HEK293 (cell line): ENCODE results near the gene BPIFA2.
A peak's percentile ranks its signal among the peaks of the same experiment; 100 is the strongest.

Experiments
- CTCF ChIA-PET: fragments of 350-600 bp; formaldehyde crosslinking; extraction: SDS; loops from one replicate; lab custom pipeline; 2021; ENCODE audit warnings: antibody characterized with exemption; lab: Yijun Ruan, JAX
- POLR2A ChIA-PET: fragments of 300-600 bp; formaldehyde crosslinking; extraction: SDS; loops from one replicate; lab custom pipeline; 2020; ENCODE audit warnings: antibody characterized with exemption, inconsistent platforms; lab: Yijun Ruan, JAX
- H3K27ac ChIP-seq: fragments of 200-500 bp; sonication (Bioruptor generic); 2 replicates; pipeline ENCODE4 v1.5.1; 2014; ENCODE audit warnings: low read depth, low read length, control low read depth, inconsistent platforms; ENCODE audit errors: extremely low read depth
- H3K36me3 ChIP-seq, 2 experiments: fragments of 200-500 bp in 1 of 2; sonication (Bioruptor generic) in 1 of 2; 1 replicate in 1 of 2; 2 replicates in 1 of 2; pipeline ENCODE4 v1.5.1; 2014 to 2017; ENCODE audit warnings: inconsistent platforms in 2 of 2, low read length in 2 of 2; ENCODE audit not compliant: control insufficient read depth in 2 of 2, insufficient read depth in 1 of 2
- H3K4me1 ChIP-seq: fragments of 200-500 bp; sonication (Bioruptor generic); 2 replicates; pipeline ENCODE4 v1.5.1; 2014; ENCODE audit warnings: mild to moderate bottlenecking, low read length, inconsistent platforms; ENCODE audit not compliant: control insufficient read depth, insufficient read depth
- H3K4me3 ChIP-seq: 2 replicates; pipeline ENCODE4 v1.5.1; 2011; ENCODE audit warnings: low read depth, mild to moderate bottlenecking, control low read depth, low read length, moderate library complexity
- H3K9me3 ChIP-seq: fragments of 200-500 bp; sonication (Bioruptor generic); 2 replicates; pipeline ENCODE4 v1.5.1; 2014; ENCODE audit warnings: low read depth, low read length, inconsistent platforms; ENCODE audit not compliant: control insufficient read depth, insufficient read depth
- EGR2 ChIP-seq: fragments of 450-650 bp; formaldehyde crosslinking; IDR thresholded peaks from 2 replicates; pipeline ENCODE4 v1.5.1; 2016; ENCODE audit warnings: low read depth, missing biosample characterization, missing genetic modification characterization
- FEZF1 ChIP-seq: fragments of 450-650 bp; formaldehyde crosslinking; IDR thresholded peaks from 2 replicates; pipeline ENCODE4 v1.5.1; 2016; ENCODE audit warnings: missing biosample characterization, missing genetic modification characterization
- GLIS2 ChIP-seq: fragments of 450-650 bp; formaldehyde crosslinking; IDR thresholded peaks from 2 replicates; pipeline ENCODE4 v1.5.1; 2016; ENCODE audit warnings: missing biosample characterization, missing genetic modification characterization
- INSM2 ChIP-seq: fragments of 450-650 bp; formaldehyde crosslinking; IDR thresholded peaks from 2 replicates; pipeline ENCODE4 v1.5.1; 2016; ENCODE audit warnings: missing biosample characterization, missing genetic modification characterization
- KLF16 ChIP-seq: fragments of 450-650 bp; formaldehyde crosslinking; IDR thresholded peaks from 2 replicates; pipeline ENCODE4 v1.5.1; 2017; ENCODE audit warnings: missing biosample characterization, missing genetic modification characterization
- SCRT1 ChIP-seq: fragments of 450-650 bp; formaldehyde crosslinking; IDR thresholded peaks from 2 replicates; pipeline ENCODE4 v1.5.1; 2016; ENCODE audit warnings: missing biosample characterization, missing genetic modification characterization, borderline replicate concordance
- TCF7L2 ChIP-seq: IDR thresholded peaks from 2 replicates; pipeline ENCODE4 v1.6.1; 2011; ENCODE audit warnings: low read depth, mild to moderate bottlenecking, inconsistent platforms, low read length, moderate library complexity, borderline replicate concordance
- ZBTB11 ChIP-seq: fragments of 450-650 bp; formaldehyde crosslinking; conservative IDR thresholded peaks from 2 replicates; pipeline ENCODE4 v1.5.1; 2016; ENCODE audit warnings: low read depth, missing biosample characterization, missing genetic modification characterization
- ZBTB48 ChIP-seq: fragments of 450-650 bp; formaldehyde crosslinking; IDR thresholded peaks from 2 replicates; pipeline ENCODE4 v1.5.1; 2016; ENCODE audit warnings: missing biosample characterization, missing genetic modification characterization
- ZFHX2 ChIP-seq: fragments of 450-650 bp; formaldehyde crosslinking; conservative IDR thresholded peaks from 2 replicates; pipeline ENCODE4 v1.5.1; 2016; ENCODE audit warnings: missing biosample characterization, missing genetic modification characterization
- ZFP37 ChIP-seq: fragments of 450-650 bp; formaldehyde crosslinking; IDR thresholded peaks from 2 replicates; pipeline ENCODE4 v1.5.1; 2016; ENCODE audit warnings: missing biosample characterization, missing genetic modification characterization
- ZNF169 ChIP-seq: fragments of 450-650 bp; formaldehyde crosslinking; IDR thresholded peaks from 2 replicates; pipeline ENCODE4 v1.5.1; 2016; ENCODE audit warnings: missing biosample characterization, missing genetic modification characterization
- ZNF280D ChIP-seq: fragments of 450-650 bp; formaldehyde crosslinking; IDR thresholded peaks from 2 replicates; pipeline ENCODE4 v1.5.1; 2016; ENCODE audit warnings: missing biosample characterization, missing genetic modification characterization
- ZNF341 ChIP-seq: fragments of 450-650 bp; formaldehyde crosslinking; IDR thresholded peaks from 2 replicates; pipeline ENCODE4; 2016; ENCODE audit warnings: low read depth, missing biosample characterization, missing genetic modification characterization
- ZNF473 ChIP-seq: fragments of 450-650 bp; formaldehyde crosslinking; IDR thresholded peaks from 2 replicates; pipeline ENCODE4 v1.5.1; 2017; ENCODE audit warnings: missing biosample characterization, missing genetic modification characterization
- ZNF549 ChIP-seq: fragments of 450-650 bp; IDR thresholded peaks from 2 replicates; pipeline ENCODE4 v1.5.1; 2018; ENCODE audit warnings: missing biosample characterization, missing genetic modification characterization, mild to moderate bottlenecking, inconsistent platforms, moderate library complexity
- ZNF558 ChIP-seq: fragments of 450-650 bp; formaldehyde crosslinking; IDR thresholded peaks from 2 replicates; pipeline ENCODE4 v1.5.1; 2016; ENCODE audit warnings: missing biosample characterization, missing genetic modification characterization
- ZNF658 ChIP-seq: fragments of 450-650 bp; formaldehyde crosslinking; IDR thresholded peaks from 2 replicates; pipeline ENCODE4; 2016; ENCODE audit warnings: missing biosample characterization, missing genetic modification characterization
- ZSCAN23 ChIP-seq: fragments of 450-650 bp; formaldehyde crosslinking; IDR thresholded peaks from 2 replicates; pipeline ENCODE4 v1.5.1; 2016; ENCODE audit warnings: missing biosample characterization, missing genetic modification characterization

The BPIFA2 gene

GRCh38 chr20:33177866-33178265 lies 9.9 kb downstream of the BPIFA2 start:
- CTCF ChIA-PET: interaction anchor here (2.0 kb wide), 1 partner anchor 9 kb away, joined by 6 read pairs; no protein-coding TSS in a partner anchor
- no peak overlapping the region for H3K4me3 ChIP-seq

GRCh38 chr20:33178726-33179125 lies 10.8 kb downstream of the BPIFA2 start:
- ChIA-PET CTCF (interaction anchor here (2.0 kb wide), 1 partner anchor 10 kb away, joined by 6 read pairs; no protein-coding TSS in a partner anchor), POLR2A (no interaction called here)
- TF ChIP-seq ZSCAN23 (tag by site-specific recombination): no peak
- TF ChIP-seq ZNF341: no peak
- TF ChIP-seq FEZF1 (tag by site-specific recombination): no peak
- no peak for TF ChIP-seq ZBTB11
- no peak for TF ChIP-seq GLIS2 (tag by site-specific recombination)
- no peak for TF ChIP-seq ZNF473 (tag by site-specific recombination)
- TF ChIP-seq INSM2 (tag by site-specific recombination): no peak
- no peak for TF ChIP-seq ZNF169
- no peak for TF ChIP-seq TCF7L2
- no peak for TF ChIP-seq ZFP37 (tag by site-specific recombination)
- no peak for TF ChIP-seq ZNF658 (tag by site-specific recombination)
- no peak for TF ChIP-seq ZNF549 (tag by site-specific recombination)
- TF ChIP-seq SCRT1 (tag by site-specific recombination): no peak
- TF ChIP-seq ZNF280D (tag by site-specific recombination): no peak
- no peak for TF ChIP-seq ZNF558 (tag by site-specific recombination)
- TF ChIP-seq KLF16 (tag by site-specific recombination): no peak
- TF ChIP-seq, all 188 proteins: peak for 0

More at GRCh38 chr20:33177866-33178265, 9.9 kb downstream of the BPIFA2 start:
- TF ChIP-seq ZBTB48 (tag by site-specific recombination): no peak
- TF ChIP-seq ZFHX2 (tag by site-specific recombination): peak; percentile 34; the same call in 1 of the 2 replicates
- TF ChIP-seq EGR2: peak; percentile 50; the same call in 1 of the 2 replicates
- TF ChIP-seq, all 188 proteins: peak for 2
- Histone ChIP-seq H3K27ac (no peak overlapping the region), H3K4me1 (no peaks in the 10 kb centered on the region), H3K9me3 (no peaks in the 10 kb centered on the region), H3K36me3 (no peaks in the 10 kb centered on the region)
- POLR2A ChIA-PET: interaction anchor here (0.7 kb wide), 1 partner anchor 110 kb away, joined by 3 read pairs; no protein-coding TSS in a partner anchor

More at GRCh38 chr20:33178726-33179125, 10.8 kb downstream of the BPIFA2 start:
- Histone ChIP-seq H3K4me3 (no peak overlapping the region), H3K27ac (no peak overlapping the region), H3K9me3 (no peaks in the 10 kb centered on the region), H3K36me3 (no peaks in the 10 kb centered on the region), H3K4me1 (no peaks in the 10 kb centered on the region)
